ENCODE data around the gene PPFIA4.

The PPFIA4 gene

DNA sequence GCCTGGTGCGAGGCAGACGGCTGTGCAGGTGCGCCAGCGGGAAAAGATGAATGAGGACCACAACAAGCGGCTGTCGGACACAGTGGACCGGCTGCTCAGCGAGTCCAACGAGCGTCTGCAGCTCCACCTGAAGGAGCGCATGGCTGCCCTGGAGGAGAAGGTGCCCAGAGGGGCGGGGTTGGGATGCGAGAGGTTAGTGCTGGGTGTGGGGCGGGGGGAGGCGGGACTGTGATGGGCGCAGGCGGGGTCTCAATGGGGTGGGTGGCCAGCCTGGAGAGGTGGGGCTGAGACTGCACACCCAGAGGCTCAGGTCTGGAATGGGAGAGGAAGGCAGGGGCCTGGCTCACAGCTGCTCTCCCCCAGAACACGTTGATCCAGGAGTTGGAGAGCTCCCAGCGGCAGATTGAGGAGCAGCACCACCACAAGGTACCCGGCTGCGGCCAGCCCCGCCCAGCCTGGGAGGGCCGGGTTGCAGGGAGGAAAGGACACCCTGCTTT, 22.3 kb downstream of the PPFIA4 start:
- no peak overlapping the region for H3K4me3 ChIP-seq (ENCODE audit: low read depth, low read length)
- TF ChIP-seq, protein P1, sequence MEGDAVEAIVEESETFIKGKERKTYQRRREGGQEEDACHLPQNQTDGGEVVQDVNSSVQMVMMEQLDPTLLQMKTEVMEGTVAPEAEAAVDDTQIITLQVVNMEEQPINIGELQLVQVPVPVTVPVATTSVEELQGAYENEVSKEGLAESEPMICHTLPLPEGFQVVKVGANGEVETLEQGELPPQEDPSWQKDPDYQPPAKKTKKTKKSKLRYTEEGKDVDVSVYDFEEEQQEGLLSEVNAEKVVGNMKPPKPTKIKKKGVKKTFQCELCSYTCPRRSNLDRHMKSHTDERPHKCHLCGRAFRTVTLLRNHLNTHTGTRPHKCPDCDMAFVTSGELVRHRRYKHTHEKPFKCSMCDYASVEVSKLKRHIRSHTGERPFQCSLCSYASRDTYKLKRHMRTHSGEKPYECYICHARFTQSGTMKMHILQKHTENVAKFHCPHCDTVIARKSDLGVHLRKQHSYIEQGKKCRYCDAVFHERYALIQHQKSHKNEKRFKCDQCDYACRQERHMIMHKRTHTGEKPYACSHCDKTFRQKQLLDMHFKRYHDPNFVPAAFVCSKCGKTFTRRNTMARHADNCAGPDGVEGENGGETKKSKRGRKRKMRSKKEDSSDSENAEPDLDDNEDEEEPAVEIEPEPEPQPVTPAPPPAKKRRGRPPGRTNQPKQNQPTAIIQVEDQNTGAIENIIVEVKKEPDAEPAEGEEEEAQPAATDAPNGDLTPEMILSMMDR (conservative IDR thresholded peaks at IDR 0.05; ENCODE audit: low read depth, low read length): no peak
- DNase-seq (ENCODE audit: low read depth): no peak

DNA sequence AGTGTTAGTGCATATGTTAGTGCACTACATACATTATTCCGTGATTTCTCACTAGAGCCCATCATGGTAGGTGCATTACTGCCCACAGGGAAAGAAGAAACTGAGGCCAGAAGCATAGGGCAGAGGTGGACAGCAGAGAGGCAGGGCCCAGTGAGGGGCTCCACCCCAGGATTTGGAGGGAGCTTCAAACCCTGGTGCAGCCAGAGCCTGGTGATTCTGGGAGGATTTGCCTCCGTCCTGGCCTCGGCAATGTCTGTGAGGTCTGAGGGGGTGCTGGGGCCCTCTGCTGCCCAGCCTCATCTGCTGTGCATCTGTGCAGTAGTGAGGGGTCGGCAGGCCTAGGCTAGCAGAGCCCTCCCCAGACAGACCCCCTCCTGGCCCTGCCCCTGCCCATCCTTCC, 22.8 kb downstream of the PPFIA4 start:
- no peak overlapping the region for H3K4me3 ChIP-seq (ENCODE audit: low read depth, low read length)
- no peak for DNase-seq (ENCODE audit: low read depth)
- TF ChIP-seq, protein P1 (conservative IDR thresholded peaks at IDR 0.05; ENCODE audit: low read depth, low read length): no peak

DNA sequence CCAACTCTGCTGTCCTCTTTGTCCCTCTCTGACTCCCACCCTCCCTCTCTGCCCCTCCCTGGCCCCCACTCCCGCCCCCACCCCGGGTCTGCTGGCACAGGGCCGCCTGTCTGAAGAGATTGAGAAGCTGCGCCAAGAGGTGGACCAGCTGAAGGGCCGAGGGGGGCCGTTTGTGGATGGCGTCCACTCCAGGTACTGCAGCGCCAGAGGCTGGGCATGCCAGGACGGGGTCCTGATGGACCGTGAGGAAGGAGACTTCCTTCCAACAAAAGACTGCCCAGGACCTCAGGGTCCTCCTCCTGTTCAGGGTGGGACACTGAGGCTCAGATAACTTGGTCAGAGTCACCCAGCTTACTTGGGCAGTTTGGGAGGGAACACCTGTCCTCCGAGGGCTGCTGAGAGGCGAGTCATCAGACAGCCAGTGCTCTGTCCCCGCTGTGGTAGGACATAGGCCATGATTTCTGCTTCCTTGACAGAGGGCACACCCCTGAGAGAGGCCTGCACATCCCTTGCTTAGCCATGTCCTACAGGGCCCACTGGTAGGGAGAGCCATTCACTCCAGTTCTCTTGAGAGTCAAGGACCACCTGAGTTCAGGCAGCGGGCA, 23.4 kb downstream of the PPFIA4 start:
- no peak overlapping the region for H3K4me3 ChIP-seq (ENCODE audit: low read depth, low read length)
- TF ChIP-seq, protein P1 (conservative IDR thresholded peaks at IDR 0.05; ENCODE audit: low read depth, low read length): no peak
- no peak for DNase-seq (ENCODE audit: low read depth)

DNA sequence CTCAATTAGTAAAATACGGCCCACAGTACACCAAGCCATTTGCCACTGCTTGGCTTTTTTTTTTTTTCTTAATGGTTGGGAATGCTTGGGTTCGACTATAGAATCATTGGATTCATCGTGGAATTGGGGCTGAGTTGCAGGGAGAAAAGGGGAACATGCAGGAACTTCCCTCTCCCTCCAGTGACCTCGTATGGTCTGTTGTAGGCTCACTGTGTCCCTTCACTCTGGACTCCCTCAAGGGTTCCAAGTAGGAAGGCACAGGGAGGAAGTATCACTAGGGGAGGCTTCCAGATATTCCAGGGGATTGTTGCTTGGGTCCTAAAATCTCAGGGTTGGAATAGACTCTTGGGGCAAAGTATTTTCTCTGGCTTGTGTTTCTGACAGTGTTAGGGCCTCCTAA, 24.5 kb downstream of the PPFIA4 start:
- no peak overlapping the region for H3K4me3 ChIP-seq (ENCODE audit: low read depth, low read length)
- TF ChIP-seq, protein P1 (conservative IDR thresholded peaks at IDR 0.05; ENCODE audit: low read depth, low read length): no peak
- DNase-seq (ENCODE audit: low read depth): no peak

DNA sequence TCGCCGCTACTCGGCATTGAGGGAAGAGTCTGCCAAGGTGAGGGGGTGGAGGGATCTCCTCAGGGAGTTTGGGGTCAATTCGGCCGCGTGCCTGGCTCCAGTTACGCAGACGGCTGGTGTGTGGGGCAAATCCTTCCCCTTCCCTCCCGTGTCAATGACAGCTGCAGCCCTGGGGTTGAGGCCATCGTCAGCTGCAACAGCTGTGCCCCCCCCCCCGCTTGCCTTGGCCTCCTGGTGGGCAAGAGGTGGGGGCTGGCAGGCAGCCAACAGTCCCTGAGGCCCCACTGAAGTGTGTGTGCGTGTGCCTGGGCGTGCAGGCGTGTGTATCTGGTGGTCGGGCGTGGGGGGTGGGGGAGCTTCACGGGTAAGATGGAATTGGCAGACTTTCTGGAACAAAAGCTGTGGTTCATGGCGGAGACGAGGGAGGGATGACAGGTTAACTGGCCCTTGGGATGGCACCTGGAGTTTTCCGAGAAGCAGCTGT, 25.6 kb downstream of the PPFIA4 start:
- TF ChIP-seq, protein P1 (conservative IDR thresholded peaks at IDR 0.05; ENCODE audit: low read depth, low read length): no peak
- H3K4me3 ChIP-seq (ENCODE audit: low read depth, low read length): no peak overlapping the region
- no peak for DNase-seq (ENCODE audit: low read depth)

DNA sequence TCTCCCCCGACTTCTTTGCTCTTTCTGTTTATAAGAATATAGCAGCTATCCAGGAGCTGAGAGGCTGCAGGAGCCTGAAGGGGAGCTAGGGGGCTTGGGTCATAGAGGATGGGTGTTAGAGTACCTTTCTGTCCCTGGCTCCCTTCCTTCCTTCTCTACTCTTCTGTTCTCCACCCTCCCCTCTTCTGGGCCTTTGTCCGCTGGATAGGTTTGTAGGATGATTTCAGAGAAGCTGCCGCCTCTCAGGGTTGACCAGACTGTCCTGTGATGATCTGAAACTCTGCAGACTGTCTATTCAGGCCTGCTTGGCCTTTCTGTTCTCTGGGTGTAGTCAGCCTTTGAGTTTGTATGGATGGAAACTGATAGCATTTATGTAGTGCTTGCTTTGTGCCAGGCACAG, 26.3 kb downstream of the PPFIA4 start:
- TF ChIP-seq, protein P1 (conservative IDR thresholded peaks at IDR 0.05; ENCODE audit: low read depth, low read length): no peak
- no peak for DNase-seq (ENCODE audit: low read depth)
- no peak overlapping the region for H3K4me3 ChIP-seq (ENCODE audit: low read depth, low read length)

DNA sequence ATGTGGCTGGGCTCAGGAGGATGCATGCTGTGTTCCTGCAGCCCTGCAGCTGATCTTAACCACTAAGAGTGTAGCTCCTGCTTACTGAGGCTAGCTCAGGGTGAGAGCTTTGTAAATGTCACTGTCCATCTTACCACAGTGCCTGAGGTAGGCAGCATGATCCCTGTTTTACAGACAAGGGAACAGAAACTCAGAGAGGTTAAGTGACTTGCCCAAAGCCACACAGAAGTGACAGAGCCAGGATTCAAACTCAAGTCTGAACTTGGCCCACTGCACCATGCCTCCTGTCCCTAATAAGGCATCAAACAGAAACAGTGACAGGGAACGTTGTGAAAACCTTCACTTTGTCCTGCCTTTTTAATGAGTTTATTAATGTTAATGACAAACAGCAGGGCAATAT, 27.9 kb downstream of the PPFIA4 start:
- DNase-seq (ENCODE audit: low read depth): no peak
- no peak overlapping the region for H3K4me3 ChIP-seq (ENCODE audit: low read depth, low read length)
- TF ChIP-seq, protein P1 (conservative IDR thresholded peaks at IDR 0.05; ENCODE audit: low read depth, low read length): no peak

All from choroid plexus epithelial cell (primary cell).